Measurements from ENCODE around the gene GPR146. TPM values are rescaled to one million over a fixed set of nuclear protein-coding genes. Genes with fewer than 3 reads are reported as not detected.
A peak's percentile ranks its signal among the peaks of the same experiment; 100 is the strongest.

Gene GPR146
- total RNA-seq, 3 donors from 2014 or later, result 3.5 to 13.0 (median 5.7) TPM

- DNase-seq (peak in 1 of 3 donors; percentile 43), ATAC-seq (no peak)
- no peak for TF ChIP-seq CTCF (IDR thresholded peaks at IDR 0.05)
- Histone ChIP-seq H3K4me1 (ENCODE audit: low read depth) (peaks cover 17% of the 10 kb centered on the region), H3K4me3 (no peak overlapping the region), H3K9me3 (no peaks in the 10 kb centered on the region), H3K36me3 (ENCODE audit: low read depth) (no peaks in the 10 kb centered on the region)
- intact Hi-C loops (cut with DNase I, micrococcal nuclease), result no loop called here
Measured at GRCh38 chr7:1057416-1058291, 13.3 kb downstream of the GPR146 start.

- intact Hi-C loops (cut with DNase I, micrococcal nuclease), result no loop called here
- peaks cover 17% of the 10 kb centered on the region for H3K4me1 ChIP-seq (ENCODE audit: low read depth)
- peak in 1 of 3 donors; percentile 40 for DNase-seq
- no peak overlapping the region for H3K4me3 ChIP-seq
- no peaks in the 10 kb centered on the region for H3K36me3 ChIP-seq (ENCODE audit: low read depth)
- H3K9me3 ChIP-seq, result no peaks in the 10 kb centered on the region
- ATAC-seq, result no peak
- no peak for TF ChIP-seq CTCF (IDR thresholded peaks at IDR 0.05)
Measured at GRCh38 chr7:1058311-1058710, 14.0 kb downstream of the GPR146 start.

- TF ChIP-seq CTCF (IDR thresholded peaks at IDR 0.05), result no peak
- intact Hi-C loops (cut with DNase I, micrococcal nuclease), result no loop called here
- Histone ChIP-seq H3K4me1 (ENCODE audit: low read depth) (peaks cover 17% of the 10 kb centered on the region), H3K9me3 (no peaks in the 10 kb centered on the region), H3K4me3 (no peak overlapping the region), H3K36me3 (ENCODE audit: low read depth) (no peaks in the 10 kb centered on the region)
- DNase-seq (peak in 1 of 3 donors; percentile 19), ATAC-seq (no peak)
Measured at GRCh38 chr7:1058821-1059199, 14.5 kb downstream of the GPR146 start.

- Histone ChIP-seq H3K4me1 (ENCODE audit: low read depth) (peaks cover 15% of the 10 kb centered on the region), H3K4me3 (no peak overlapping the region), H3K9me3 (no peaks in the 10 kb centered on the region), H3K36me3 (ENCODE audit: low read depth) (no peaks in the 10 kb centered on the region)
- no peak for TF ChIP-seq CTCF (IDR thresholded peaks at IDR 0.05)
- intact Hi-C loops (cut with DNase I, micrococcal nuclease), result no loop called here
- DNase-seq (peak in 2 of 3 donors; percentile 52 to 72), ATAC-seq (peak; percentile 14)
Measured at GRCh38 chr7:1059200-1060091, 15.1 kb downstream of the GPR146 start.

- no peak overlapping the region for H3K4me3 ChIP-seq
- peak in 1 of 3 donors; percentile 48 for DNase-seq
Measured at GRCh38 chr7:1060315-1061072, 16.1 kb downstream of the GPR146 start.

More at GRCh38 chr7:1060315-1061072, 16.1 kb downstream of the GPR146 start:
- H3K4me1 ChIP-seq (ENCODE audit: low read depth), result peaks cover 16% of the 10 kb centered on the region
- TF ChIP-seq CTCF (IDR thresholded peaks at IDR 0.05), result no peak
- H3K36me3 ChIP-seq (ENCODE audit: low read depth), result no peaks in the 10 kb centered on the region
- intact Hi-C loops (cut with DNase I, micrococcal nuclease), result no loop called here
- no peaks in the 10 kb centered on the region for H3K9me3 ChIP-seq
- no peak for ATAC-seq
